ENCODE measurements around the gene HNRNPL. TPM values are rescaled to one million over a fixed set of nuclear protein-coding genes. Genes with fewer than 3 reads are reported as not detected.

HNRNPL gene
- total and polyA plus RNA-seq, 9 of the 15 experiments (the other 6 are each of a cell fraction or from before 2014, with no cell fraction given) = 39.5 to 610 (median 299) TPM

- TF ChIP-seq RERE (CRISPR knock-in tag; IDR thresholded peaks at IDR 0.05; ENCODE audit: borderline replicate concordance) (no peak), ZNF408 (CRISPR knock-in tag; IDR thresholded peaks at IDR 0.05; ENCODE audit: low read depth) (no peak), HNRNPUL1 (IDR thresholded peaks at IDR 0.05; ENCODE audit: low read length) (no peak), CHD4 (IDR thresholded peaks at IDR 0.05; ENCODE audit: insufficient read depth, insufficient replicate concordance, low read depth, low read length, poor library complexity, severe bottlenecking) (no peak), HES1 (IDR thresholded peaks at IDR 0.05; ENCODE audit: low read depth) (no peak), NR0B1 (IDR thresholded peaks at IDR 0.05; ENCODE audit: partially characterized antibody) (no peak), ZBTB1 (CRISPR knock-in tag; IDR thresholded peaks at IDR 0.05; ENCODE audit: borderline replicate concordance, low read depth) (no peak), U2AF2 (optimal IDR thresholded peaks at IDR 0.05; ENCODE audit: low read depth, low read length) (no peak), POLR2AphosphoS5 (IDR thresholded peaks at IDR 0.05; ENCODE audit: control insufficient read depth, insufficient read depth, low read depth, low read length) (peak; percentile 17; the same call in 1 of the 2 replicates), NRF1 (conservative IDR thresholded peaks at IDR 0.05 in 1 of 2, IDR thresholded peaks at IDR 0.05 in 1 of 2) (no peak)
These were observed 8.5 kb downstream of the HNRNPL start (continued) for GRCh38 chr19:38841180-38841766.
